ENCODE results near the gene CCSER2.

CCSER2 gene

GRCh38 chr10:84296091-84296981 lies 32.1 kb upstream of the CCSER2 start:
- H3K4me3 ChIP-seq (ENCODE audit: low read depth, low read length), result no peak overlapping the region
- no peaks in the 10 kb centered on the region; the same call in 1 of the 2 replicates for H3K4me1 ChIP-seq
- H3K36me3 ChIP-seq, result no peaks in the 10 kb centered on the region
- H3K9me3 ChIP-seq, result no peaks in the 10 kb centered on the region
- TF ChIP-seq CTCF (IDR thresholded peaks at IDR 0.05; ENCODE audit: low read depth, low read length), result no peak
- DNase-seq, result no peak
- no peaks in the 10 kb centered on the region for H3K27me3 ChIP-seq

DNA sequence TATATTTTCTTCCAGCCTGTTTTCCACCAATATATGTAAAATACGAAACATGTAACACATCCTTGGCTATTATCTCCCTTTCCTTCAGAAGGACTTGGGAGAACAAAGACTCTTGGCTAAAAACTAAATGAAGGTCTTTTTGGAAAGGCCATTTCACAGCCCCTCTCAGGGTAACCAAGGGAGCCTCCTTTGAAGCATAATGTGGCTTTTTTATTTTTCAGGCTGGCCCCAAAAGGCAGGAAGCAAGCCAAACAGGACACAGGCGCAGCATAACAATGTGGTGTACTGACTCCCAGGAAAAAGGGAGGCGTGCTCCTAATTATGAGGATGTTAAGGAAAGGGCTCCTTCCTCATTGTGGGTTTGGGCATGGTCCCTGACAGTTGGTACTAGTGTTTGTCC lies 30.3 kb upstream of the CCSER2 start:
- no peak overlapping the region for H3K4me3 ChIP-seq (ENCODE audit: low read depth, low read length)
- no peak for DNase-seq
- no peaks in the 10 kb centered on the region for H3K36me3 ChIP-seq
- no peaks in the 10 kb centered on the region for H3K27me3 ChIP-seq
- no peaks in the 10 kb centered on the region; the same call in 1 of the 2 replicates for H3K4me1 ChIP-seq
- no peak for TF ChIP-seq CTCF (IDR thresholded peaks at IDR 0.05; ENCODE audit: low read depth, low read length)
- no peaks in the 10 kb centered on the region for H3K9me3 ChIP-seq

GRCh38 chr10:84302223-84302622 lies 26.2 kb upstream of the CCSER2 start:
- Histone ChIP-seq H3K27me3 (no peaks in the 10 kb centered on the region), H3K4me1 (no peaks in the 10 kb centered on the region), H3K4me3 (ENCODE audit: low read depth, low read length) (no peak overlapping the region), H3K9me3 (no peaks in the 10 kb centered on the region), H3K36me3 (no peaks in the 10 kb centered on the region)
- DNase-seq, result no peak
- TF ChIP-seq CTCF (IDR thresholded peaks at IDR 0.05; ENCODE audit: low read depth, low read length), result no peak

DNA sequence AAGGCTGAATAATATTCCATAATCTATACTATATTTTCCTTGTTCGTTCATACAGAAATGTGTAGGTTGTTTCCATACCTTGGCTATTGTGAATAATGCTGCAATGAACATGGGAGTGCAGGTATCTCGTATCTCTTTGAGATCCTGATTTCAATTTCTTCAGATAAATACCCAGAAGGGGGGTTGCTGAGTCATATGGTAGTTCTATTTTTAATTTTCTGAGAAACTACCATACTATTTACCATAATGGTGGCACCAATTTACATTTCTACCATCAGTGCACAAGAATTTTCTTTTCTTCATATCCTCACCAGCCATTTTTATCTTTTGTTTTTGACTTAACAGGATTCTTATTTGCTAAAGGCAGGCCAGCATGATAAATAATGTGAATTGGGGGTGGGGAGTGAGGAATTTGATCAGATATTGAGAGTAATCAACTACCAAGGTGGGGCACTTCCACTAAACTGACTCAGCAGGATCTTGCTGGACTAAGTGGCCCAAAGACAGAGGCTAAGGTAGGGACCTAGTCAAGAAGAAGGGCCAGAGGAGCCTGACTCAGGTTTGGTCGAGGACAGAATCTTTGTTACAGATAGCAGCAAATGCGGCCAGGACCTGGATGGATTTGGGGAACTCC lies 21.5 kb upstream of the CCSER2 start:
- no peak for DNase-seq
- no peaks in the 10 kb centered on the region for H3K36me3 ChIP-seq

DNA sequence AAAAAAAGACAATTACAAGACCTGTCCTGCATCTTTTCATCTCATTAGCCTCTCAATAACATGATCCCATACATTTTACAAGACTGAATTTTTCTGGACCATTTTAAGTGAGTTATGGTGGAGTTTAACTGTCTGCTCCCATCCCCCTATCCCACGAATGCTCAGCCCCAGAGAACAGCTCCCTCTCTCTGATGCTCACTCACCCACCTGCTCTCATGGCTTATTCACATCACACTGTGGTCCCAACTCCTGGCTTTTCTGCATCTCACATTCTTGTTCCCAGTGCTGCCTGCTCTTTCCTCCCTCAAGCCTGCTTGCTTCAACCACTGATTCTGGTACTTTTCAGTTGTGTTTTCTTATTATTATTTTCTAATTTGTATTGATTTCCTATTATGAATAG lies 20.4 kb upstream of the CCSER2 start:
- H3K27me3 ChIP-seq, result no peaks in the 10 kb centered on the region
- H3K4me3 ChIP-seq (ENCODE audit: low read depth, low read length), result no peak overlapping the region
- peaks cover 4% of the 10 kb centered on the region; the same call in 1 of the 2 replicates for H3K4me1 ChIP-seq
- TF ChIP-seq CTCF (IDR thresholded peaks at IDR 0.05; ENCODE audit: low read depth, low read length), result no peak
- DNase-seq, result no peak
- no peaks in the 10 kb centered on the region for H3K36me3 ChIP-seq
- no peaks in the 10 kb centered on the region for H3K9me3 ChIP-seq

More for the DNA sequence above, 21.5 kb upstream of the CCSER2 start:
- no peak for TF ChIP-seq CTCF (IDR thresholded peaks at IDR 0.05; ENCODE audit: low read depth, low read length)
- H3K27me3 ChIP-seq, result no peaks in the 10 kb centered on the region
- no peaks in the 10 kb centered on the region for H3K9me3 ChIP-seq
- H3K4me1 ChIP-seq, result peaks cover 4% of the 10 kb centered on the region; the same call in 1 of the 2 replicates
- no peak overlapping the region for H3K4me3 ChIP-seq (ENCODE audit: low read depth, low read length)

Data from BE2C (cell line).